Uterus (tissue), 4 donors: ENCODE measurements around the gene TJP3. TPM values are rescaled to one million over a fixed set of nuclear protein-coding genes. Genes with fewer than 3 reads are reported as not detected.
A peak's percentile ranks its signal among the peaks of the same experiment; 100 is the strongest.

Source experiments
- DNase-seq, 2 donors: peaks; one replicate each; pipeline ENCODE4 v3.0.0-alpha.2; 2019 to 2020
- H3K27ac ChIP-seq, 2 donors: fragments of 200-600 bp; sonication (generic); 1 replicate in 1 of 2; 2 replicates in 1 of 2; pipeline ENCODE4 v1.5.1; 2016 to 2018
- H3K27me3 ChIP-seq, 2 donors: fragments of 200-600 bp; sonication (generic); one replicate each; pipeline ENCODE4 v1.5.1; 2018 to 2019; ENCODE audit warnings: control low read depth in 1 of 2
- H3K36me3 ChIP-seq, 2 donors: fragments of 200-600 bp; sonication (generic); one replicate each; pipeline ENCODE4 v1.5.1; 2019; ENCODE audit warnings: control low read depth in 1 of 2
- H3K4me1 ChIP-seq, 2 donors: fragments of 200-600 bp; sonication (generic); one replicate each; pipeline ENCODE4 v1.5.1; 2018 to 2019; ENCODE audit warnings: control low read depth in 1 of 2
- H3K4me3 ChIP-seq, 2 donors: fragments of 200-600 bp; sonication (generic); 1 replicate in 1 of 2; 2 replicates in 1 of 2; pipeline ENCODE4 v1.5.1; 2018 to 2019; ENCODE audit warnings: mild to moderate bottlenecking in 1 of 2
- H3K9me3 ChIP-seq, 2 donors: fragments of 200-600 bp; sonication (generic); one replicate each; pipeline ENCODE4 v1.5.1; 2019; ENCODE audit warnings: control low read depth in 1 of 2
- POLR2A ChIP-seq, 2 donors: fragments of 450-650 bp; IDR thresholded peaks; one replicate each; pipeline ENCODE4 v1.6.1; 2016; ENCODE audit warnings: antibody characterized with exemption in 2 of 2, mild to moderate bottlenecking in 1 of 2, moderate library complexity in 1 of 2
- intact Hi-C: fragments of 100-400 bp; cut with DNase I; formaldehyde crosslinking; loops from one replicate; pipeline ENCODE4 v1.15.1; 2023; ENCODE audit warnings: low total_unique reads
- total RNA-seq, 4 donors: library from RNA; depleted of rRNA in 3 of 4; stranded (reverse); fragments of >200 nt in 3 of 4; gene quantifications; one replicate each; pipeline versions ENCODE4 v1.1.0 to v1.2.4, GENCODE V29; 2014 to 2023
- TF ChIP-seq, protein P1 (sequence below), 4 experiments: fragments of 200-600 bp in 2 of 4; fragments of 450-650 bp in 2 of 4; sonication (generic) in 2 of 4; IDR thresholded peaks; one replicate each; pipeline ENCODE4 v1.5.1; 2016 to 2019; ENCODE audit warnings: antibody characterized with exemption in 4 of 4, mild to moderate bottlenecking in 2 of 4, moderate library complexity in 1 of 4
- donor health status: DM: yes; HTN: yes; CAD: no.

TJP3 gene
- total RNA-seq, 4 donors from 2014 or later = 0.37 to 7.4 (median 3.9) TPM

DNA sequence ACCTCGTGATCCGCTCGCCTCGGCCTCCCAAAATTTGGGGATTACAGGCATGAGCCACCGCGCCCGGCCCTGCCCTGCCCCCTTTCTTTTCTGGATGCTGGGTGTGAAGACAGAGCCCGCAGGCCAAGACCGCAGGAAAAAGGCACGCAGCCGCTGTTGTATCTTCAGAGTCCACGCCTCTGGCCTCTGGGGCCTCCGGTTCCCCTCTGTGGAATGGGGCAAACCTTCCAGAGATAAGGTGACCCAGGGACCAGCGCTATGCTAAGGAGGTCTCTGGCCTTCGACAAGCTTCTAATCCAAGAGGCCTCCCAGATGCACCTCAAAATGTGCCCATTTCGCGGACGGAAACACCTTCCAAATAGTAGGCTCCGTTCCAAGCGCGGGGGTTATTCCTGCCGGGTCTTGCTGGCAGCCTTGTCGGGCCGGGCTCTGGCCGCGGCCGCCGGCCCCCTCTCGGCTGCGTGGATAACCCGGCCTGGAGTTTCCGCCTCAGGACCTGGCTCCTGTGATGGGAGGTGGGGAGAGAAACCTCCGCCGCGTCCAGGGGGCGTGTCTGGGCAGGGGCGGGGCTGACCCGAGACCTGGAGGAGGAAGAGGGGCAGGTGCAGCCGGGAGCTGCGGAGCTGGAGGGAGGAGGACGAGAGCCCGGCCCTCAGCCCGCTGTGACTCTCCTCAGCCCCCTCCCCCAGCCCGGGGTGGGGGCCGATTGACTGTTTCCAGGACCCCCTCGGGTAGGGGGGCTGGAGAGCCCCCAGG, 13.1 kb downstream of the TJP3 start:
- TF ChIP-seq POLR2A (IDR thresholded peaks at IDR 0.05) = peak in 1 of 2 donors; percentile 67
- TF ChIP-seq, protein P1, sequence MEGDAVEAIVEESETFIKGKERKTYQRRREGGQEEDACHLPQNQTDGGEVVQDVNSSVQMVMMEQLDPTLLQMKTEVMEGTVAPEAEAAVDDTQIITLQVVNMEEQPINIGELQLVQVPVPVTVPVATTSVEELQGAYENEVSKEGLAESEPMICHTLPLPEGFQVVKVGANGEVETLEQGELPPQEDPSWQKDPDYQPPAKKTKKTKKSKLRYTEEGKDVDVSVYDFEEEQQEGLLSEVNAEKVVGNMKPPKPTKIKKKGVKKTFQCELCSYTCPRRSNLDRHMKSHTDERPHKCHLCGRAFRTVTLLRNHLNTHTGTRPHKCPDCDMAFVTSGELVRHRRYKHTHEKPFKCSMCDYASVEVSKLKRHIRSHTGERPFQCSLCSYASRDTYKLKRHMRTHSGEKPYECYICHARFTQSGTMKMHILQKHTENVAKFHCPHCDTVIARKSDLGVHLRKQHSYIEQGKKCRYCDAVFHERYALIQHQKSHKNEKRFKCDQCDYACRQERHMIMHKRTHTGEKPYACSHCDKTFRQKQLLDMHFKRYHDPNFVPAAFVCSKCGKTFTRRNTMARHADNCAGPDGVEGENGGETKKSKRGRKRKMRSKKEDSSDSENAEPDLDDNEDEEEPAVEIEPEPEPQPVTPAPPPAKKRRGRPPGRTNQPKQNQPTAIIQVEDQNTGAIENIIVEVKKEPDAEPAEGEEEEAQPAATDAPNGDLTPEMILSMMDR (IDR thresholded peaks at IDR 0.05) = peak in 2 of 4 experiments; percentile 34 to 46
- H3K4me3 ChIP-seq = no peak overlapping the region
- no peak overlapping the region for H3K27ac ChIP-seq
- H3K27me3 ChIP-seq = peaks cover 17 to 24% of the 10 kb centered on the region in 2 donors
- H3K36me3 ChIP-seq = no peaks in the 10 kb centered on the region
- DNase-seq = peak; percentile 56 to 74
- peaks cover 0 to 12% of the 10 kb centered on the region in 2 donors for H3K4me1 ChIP-seq
- intact Hi-C loops = no loop called here
- no peaks in the 10 kb centered on the region for H3K9me3 ChIP-seq

DNA sequence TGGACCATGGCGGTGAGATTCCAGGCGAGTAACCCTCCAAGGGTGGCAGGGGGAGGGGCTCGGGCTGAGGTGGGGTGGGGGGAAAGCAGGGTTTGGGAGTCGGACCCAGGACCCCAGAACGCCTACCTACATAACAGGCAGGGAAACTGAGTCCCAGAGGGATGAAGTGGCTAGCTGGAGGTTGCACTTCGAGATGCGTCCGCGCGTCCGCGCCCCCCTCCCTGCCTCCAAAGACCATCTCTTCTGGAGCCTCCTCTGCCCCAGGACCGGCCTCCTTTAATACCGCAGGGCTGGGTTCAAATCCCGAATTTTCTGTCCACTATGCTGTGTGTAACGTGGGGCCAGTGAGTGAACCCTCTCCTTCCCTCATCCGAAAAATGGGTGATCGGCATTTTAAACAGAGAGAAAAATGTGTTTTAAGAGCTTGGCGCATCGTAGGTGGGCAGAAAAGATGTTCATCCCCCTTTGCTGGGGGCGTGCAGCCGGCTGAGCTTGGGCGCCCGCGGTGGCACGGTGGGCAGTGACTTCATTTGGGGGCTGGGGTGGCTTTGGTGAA, 13.8 kb downstream of the TJP3 start:
- TF ChIP-seq, protein P1 (IDR thresholded peaks at IDR 0.05) = no peak
- no peak for TF ChIP-seq POLR2A (IDR thresholded peaks at IDR 0.05)
- H3K27ac ChIP-seq = no peak overlapping the region

DNA sequence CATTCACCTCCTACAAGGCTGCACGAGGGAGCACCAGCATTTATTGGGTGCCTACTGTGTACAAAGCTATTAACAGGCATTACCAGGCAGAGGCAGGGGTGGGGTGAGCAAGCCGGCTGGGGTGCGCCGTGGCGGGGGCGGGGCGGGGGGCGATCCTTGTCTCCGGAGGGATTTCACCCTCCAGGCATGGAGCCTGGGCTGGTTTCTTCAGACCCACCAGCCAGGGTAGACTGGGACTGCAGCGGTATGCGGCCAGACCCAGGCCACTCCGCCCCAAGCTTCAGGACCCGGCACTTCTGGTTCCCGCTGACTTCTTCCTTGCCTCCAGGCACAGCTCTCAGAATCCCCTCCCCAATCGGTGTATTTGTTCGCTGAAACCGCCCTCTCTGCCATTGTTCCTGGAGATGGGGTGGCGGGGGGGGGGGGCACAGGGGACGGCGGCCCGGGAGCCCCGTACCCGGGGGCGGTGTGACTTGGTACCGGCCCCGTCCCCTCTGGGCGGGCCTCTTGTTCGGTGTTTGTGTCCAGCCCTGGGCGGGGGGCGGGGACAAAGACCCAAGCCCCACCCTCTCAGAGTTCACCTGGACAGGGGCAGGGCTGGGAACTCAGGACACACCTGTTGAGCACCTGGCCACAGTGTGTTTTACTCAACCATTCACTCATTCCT, 14.4 kb downstream of the TJP3 start:
- H3K36me3 ChIP-seq = no peaks in the 10 kb centered on the region
- peaks cover 0 to 12% of the 10 kb centered on the region in 2 donors for H3K4me1 ChIP-seq
- no peaks in the 10 kb centered on the region for H3K9me3 ChIP-seq
- peaks cover 17 to 24% of the 10 kb centered on the region in 2 donors for H3K27me3 ChIP-seq
- no peak overlapping the region for H3K4me3 ChIP-seq
- no peak for DNase-seq
- no peak overlapping the region for H3K27ac ChIP-seq
- intact Hi-C loops = no loop called here
- TF ChIP-seq, protein P1 (IDR thresholded peaks at IDR 0.05) = no peak
- TF ChIP-seq POLR2A (IDR thresholded peaks at IDR 0.05) = no peak

More for the DNA sequence above, 13.8 kb downstream of the TJP3 start:
- H3K9me3 ChIP-seq = no peaks in the 10 kb centered on the region
- peaks cover 17 to 24% of the 10 kb centered on the region in 2 donors for H3K27me3 ChIP-seq
- H3K4me3 ChIP-seq = no peak overlapping the region
- H3K4me1 ChIP-seq = peaks cover 0 to 12% of the 10 kb centered on the region in 2 donors
- no peaks in the 10 kb centered on the region for H3K36me3 ChIP-seq
- intact Hi-C loops = no loop called here
- no peak for DNase-seq

DNA sequence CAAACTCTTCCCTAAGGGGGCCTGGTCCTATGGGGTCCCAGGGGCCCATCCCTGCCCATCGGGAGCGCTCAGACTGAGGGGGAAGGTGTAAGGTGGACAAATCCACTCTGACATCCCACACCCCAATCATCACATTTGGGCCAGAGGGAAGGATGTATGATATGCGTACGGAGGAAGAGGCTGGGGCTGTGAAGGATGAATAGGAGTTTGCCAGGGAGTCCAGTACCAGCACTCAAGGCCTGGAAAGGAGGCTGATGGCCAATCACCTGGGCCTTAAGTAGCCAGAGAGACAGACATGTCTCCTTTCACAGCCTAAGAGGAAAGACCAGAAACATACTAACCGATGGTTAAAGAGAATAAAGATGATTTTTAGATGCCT, 14.9 kb downstream of the TJP3 start:
- intact Hi-C loops = no loop called here
- Histone ChIP-seq H3K9me3 (no peaks in the 10 kb centered on the region), H3K27me3 (peaks cover 17 to 24% of the 10 kb centered on the region in 2 donors), H3K4me1 (peaks cover 0 to 12% of the 10 kb centered on the region in 2 donors), H3K36me3 (no peaks in the 10 kb centered on the region), H3K4me3 (no peak overlapping the region), H3K27ac (no peak overlapping the region)
- no peak for DNase-seq
- TF ChIP-seq, protein P1 (IDR thresholded peaks at IDR 0.05) = no peak
- TF ChIP-seq POLR2A (IDR thresholded peaks at IDR 0.05) = no peak

DNA sequence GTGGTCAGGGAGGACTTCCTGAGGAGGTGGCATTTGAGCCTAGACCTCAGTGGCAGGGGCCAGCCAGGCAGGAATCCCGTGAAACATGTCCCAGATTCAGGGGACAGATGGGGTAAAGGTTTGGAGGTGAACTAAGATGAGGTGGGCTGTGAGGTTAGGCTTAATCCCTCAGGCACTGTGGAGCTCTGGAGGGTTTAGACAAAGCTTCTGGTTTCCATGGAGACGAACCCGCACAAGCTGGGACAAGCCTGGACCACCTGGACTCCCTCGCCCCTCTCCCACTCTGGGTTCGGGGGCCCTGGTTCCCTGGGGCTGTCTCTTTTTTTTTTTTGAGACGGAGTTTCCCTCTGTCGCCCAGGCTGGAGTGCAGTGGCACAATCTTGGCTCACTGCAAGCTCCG, 15.7 kb downstream of the TJP3 start:
- H3K4me3 ChIP-seq = no peak overlapping the region
- H3K27ac ChIP-seq = no peak overlapping the region
- no peaks in the 10 kb centered on the region for H3K36me3 ChIP-seq
- TF ChIP-seq, protein P1 (IDR thresholded peaks at IDR 0.05) = no peak
- TF ChIP-seq POLR2A (IDR thresholded peaks at IDR 0.05) = no peak
- intact Hi-C loops = no loop called here
- H3K27me3 ChIP-seq = peaks cover 17 to 24% of the 10 kb centered on the region in 2 donors
- H3K4me1 ChIP-seq = peaks cover 0 to 12% of the 10 kb centered on the region in 2 donors
- DNase-seq = no peak
- H3K9me3 ChIP-seq = no peaks in the 10 kb centered on the region
